A673 (cell line): Measurements from ENCODE around the gene NUP210L. TPM values are rescaled to one million over a fixed set of nuclear protein-coding genes. Genes with fewer than 3 reads are reported as not detected.
"Not testable (repeated sequence)": the region's sequence is repeated elsewhere in the genome, so short reads cannot be mapped to it uniquely, and the experiment has no call there.

Source experiments
- BruUV-seq: library from RNA; stranded (reverse); fragments of 400-500 nt; replicated peaks from 2 replicates; lab custom pipeline; 2021; lab: Mats Ljungman, UMichigan
- CTCF ChIA-PET: fragments of 300-600 bp; sonication (Branson Sonifier 250); formaldehyde crosslinking; loops from one replicate; lab custom pipeline; 2022; ENCODE audit warnings: antibody characterized with exemption; lab: Charles Lee
- POLR2A ChIA-PET: fragments of 300-600 bp; sonication (Branson Sonifier 250); formaldehyde crosslinking; loops from one replicate; lab custom pipeline; 2022; ENCODE audit warnings: antibody characterized with exemption; ENCODE audit not compliant: low non-redundant PET; lab: Charles Lee
- DNase-seq: peaks from one replicate; pipeline ENCODE4 v3.0.0-alpha.2; 2015; ENCODE audit warnings: low spot score
- H3K27ac ChIP-seq: fragments of 200-600 bp; sonication (generic); 2 replicates; pipeline ENCODE4 v1.5.1; 2016; ENCODE audit warnings: mixed run types, low read depth, mild to moderate bottlenecking, mixed read lengths, antibody characterized with exemption, low read length; ENCODE audit not compliant: poor library complexity, severe bottlenecking
- H3K27me3 ChIP-seq: fragments of 200-600 bp; sonication (generic); replicated peaks from 2 replicates; pipeline ENCODE4 v1.6.1; 2017; ENCODE audit warnings: mixed run types, low read depth, mild to moderate bottlenecking, mixed read lengths, antibody characterized with exemption, low read length; ENCODE audit not compliant: insufficient read depth, poor library complexity
- H3K36me3 ChIP-seq: fragments of 200-600 bp; sonication (generic); 2 replicates; pipeline ENCODE4 v1.6.1; 2016; ENCODE audit warnings: mixed run types, mild to moderate bottlenecking, mixed read lengths, antibody characterized with exemption, low read length; ENCODE audit not compliant: insufficient read depth, poor library complexity, severe bottlenecking
- H3K4me1 ChIP-seq: fragments of 200-600 bp; sonication (generic); 2 replicates; pipeline ENCODE4 v1.6.1; 2017; ENCODE audit warnings: mixed run types, mild to moderate bottlenecking, mixed read lengths, antibody characterized with exemption, low read length; ENCODE audit not compliant: insufficient read depth, poor library complexity, severe bottlenecking
- H3K4me3 ChIP-seq: fragments of 200-600 bp; sonication (generic); 2 replicates; pipeline ENCODE4 v1.5.1; 2016; ENCODE audit warnings: low read depth, mixed run types, mild to moderate bottlenecking, mixed read lengths, low read length; ENCODE audit not compliant: poor library complexity, severe bottlenecking
- H3K9me3 ChIP-seq: fragments of 200-600 bp; sonication (generic); 2 replicates; pipeline ENCODE4 v1.6.1; 2016; ENCODE audit warnings: mixed run types, low read depth, mild to moderate bottlenecking, mixed read lengths, antibody characterized with exemption, low read length; ENCODE audit not compliant: poor library complexity, severe bottlenecking
- EZH2 ChIP-seq: fragments of 200-600 bp; sonication (generic); IDR thresholded peaks from 2 replicates; pipeline ENCODE4 v1.6.1; 2017; ENCODE audit warnings: borderline replicate concordance, low read depth, mild to moderate bottlenecking, mixed read lengths, antibody characterized with exemption, low read length; ENCODE audit not compliant: poor library complexity, severe bottlenecking
- intact Hi-C: fragments of 100-400 bp; cut with micrococcal nuclease; formaldehyde crosslinking; loops from one replicate; pipeline ENCODE4 v1.10.0; 2022; ENCODE audit not compliant: unreplicated experiment
- total RNA-seq: library from RNA; stranded (reverse); gene quantifications from 2 replicates; pipeline ENCODE4 v1.2.3, GENCODE V29; 2021
- TF ChIP-seq, protein P1 (sequence below): fragments of 300-800, 200-600 bp; sonication (generic); conservative IDR thresholded peaks from 2 replicates; pipeline ENCODE4 v1.5.1; 2017; ENCODE audit warnings: low read depth, mild to moderate bottlenecking, antibody characterized with exemption, low read length, moderate library complexity, mixed read lengths

NUP210L gene
- total RNA-seq, 1 experiment from 2014 or later, result 0.04 TPM

DNA sequence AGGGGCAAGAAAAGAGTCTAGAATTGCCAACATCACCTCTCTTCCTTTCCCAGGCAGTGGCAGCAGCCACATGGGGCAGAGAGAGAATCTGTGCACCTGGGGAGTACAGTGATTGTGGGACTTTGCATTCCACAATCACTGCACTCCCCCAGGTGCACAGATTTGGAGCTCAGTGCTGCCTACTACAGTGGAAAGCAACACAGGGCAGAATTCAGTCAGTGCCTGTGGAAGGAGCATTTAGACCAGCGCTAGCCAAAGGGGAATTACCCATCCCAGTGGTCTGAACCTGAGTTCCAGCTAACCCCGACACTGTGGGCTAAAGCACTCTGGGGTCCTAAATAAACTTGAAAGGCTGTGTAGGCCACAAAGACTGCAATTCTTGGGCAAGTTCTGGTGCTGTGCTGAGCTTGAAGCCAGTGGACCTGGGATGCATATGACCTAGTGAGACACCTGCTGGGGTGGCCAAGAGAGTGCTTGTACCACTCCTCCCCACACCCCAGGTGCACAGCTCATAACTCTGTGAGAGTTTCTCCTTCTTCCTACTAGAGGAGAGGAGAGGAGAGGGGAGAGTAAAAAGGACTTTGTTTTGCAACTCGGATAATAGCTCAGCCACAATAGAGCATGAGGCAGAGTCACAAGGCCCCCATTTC, 50.3 kb downstream of the NUP210L start:
- Histone ChIP-seq H3K27ac (no peak overlapping the region), H3K4me1 (no peaks in the 10 kb centered on the region), H3K36me3 (no peaks in the 10 kb centered on the region), H3K9me3 (no peaks in the 10 kb centered on the region), H3K4me3 (no peak overlapping the region), H3K27me3 (no peaks in the 10 kb centered on the region)
- CTCF ChIA-PET, result no interaction called here
- intact Hi-C loops, result no loop called here
- no peak for DNase-seq
- POLR2A ChIA-PET, result no interaction called here
- TF ChIP-seq EZH2, result no peak
- TF ChIP-seq, protein P1, sequence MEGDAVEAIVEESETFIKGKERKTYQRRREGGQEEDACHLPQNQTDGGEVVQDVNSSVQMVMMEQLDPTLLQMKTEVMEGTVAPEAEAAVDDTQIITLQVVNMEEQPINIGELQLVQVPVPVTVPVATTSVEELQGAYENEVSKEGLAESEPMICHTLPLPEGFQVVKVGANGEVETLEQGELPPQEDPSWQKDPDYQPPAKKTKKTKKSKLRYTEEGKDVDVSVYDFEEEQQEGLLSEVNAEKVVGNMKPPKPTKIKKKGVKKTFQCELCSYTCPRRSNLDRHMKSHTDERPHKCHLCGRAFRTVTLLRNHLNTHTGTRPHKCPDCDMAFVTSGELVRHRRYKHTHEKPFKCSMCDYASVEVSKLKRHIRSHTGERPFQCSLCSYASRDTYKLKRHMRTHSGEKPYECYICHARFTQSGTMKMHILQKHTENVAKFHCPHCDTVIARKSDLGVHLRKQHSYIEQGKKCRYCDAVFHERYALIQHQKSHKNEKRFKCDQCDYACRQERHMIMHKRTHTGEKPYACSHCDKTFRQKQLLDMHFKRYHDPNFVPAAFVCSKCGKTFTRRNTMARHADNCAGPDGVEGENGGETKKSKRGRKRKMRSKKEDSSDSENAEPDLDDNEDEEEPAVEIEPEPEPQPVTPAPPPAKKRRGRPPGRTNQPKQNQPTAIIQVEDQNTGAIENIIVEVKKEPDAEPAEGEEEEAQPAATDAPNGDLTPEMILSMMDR, result no peak
- no TSS peak for BruUV-seq

DNA sequence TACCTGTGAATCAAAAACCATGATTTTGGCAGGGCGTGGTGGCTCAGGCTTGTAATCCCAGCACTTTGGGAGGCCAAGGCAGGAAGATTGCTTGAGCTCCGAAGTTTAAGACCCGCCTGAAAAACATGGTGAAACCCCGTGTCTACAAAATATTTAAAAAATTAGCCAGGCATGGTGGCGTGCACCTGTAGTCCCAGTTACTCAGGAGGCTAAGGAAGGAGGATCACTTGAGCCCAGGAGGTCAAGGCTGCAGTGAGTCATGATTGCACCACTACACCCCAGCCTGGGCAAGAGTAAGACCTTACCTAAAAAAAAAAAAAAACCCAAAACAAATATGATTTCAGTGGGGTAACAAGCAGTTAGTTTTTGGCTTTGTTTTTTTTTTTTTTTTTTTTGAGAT, 54.7 kb downstream of the NUP210L start:
- DNase-seq, BruUV-seq, H3K9me3 ChIP-seq, intact Hi-C loops, H3K36me3 ChIP-seq, H3K4me3 ChIP-seq, H3K27ac ChIP-seq, CTCF ChIA-PET, H3K4me1 ChIP-seq, POLR2A ChIA-PET, H3K27me3 ChIP-seq: not testable (repeated sequence)

DNA sequence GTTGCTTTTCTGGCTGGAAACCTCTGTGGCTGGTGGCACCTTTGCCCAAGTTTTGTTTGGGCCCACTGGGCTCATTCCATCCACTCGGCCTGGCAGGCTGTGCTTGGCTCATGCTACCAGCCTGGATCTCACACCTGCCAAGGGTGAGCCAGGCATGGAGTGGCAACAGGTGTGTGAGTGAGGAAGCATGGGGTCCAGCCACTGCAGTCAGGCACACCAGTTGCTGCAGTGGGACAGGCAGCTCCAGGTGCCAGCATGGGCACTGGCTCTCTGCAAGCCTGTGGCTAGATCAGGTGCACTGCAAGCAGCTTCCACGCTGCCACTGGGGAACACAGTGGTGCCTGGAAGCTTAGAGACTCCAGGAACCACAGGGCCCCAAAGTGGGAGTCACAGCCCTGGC, 57.0 kb downstream of the NUP210L start:
- H3K9me3 ChIP-seq, result no peaks in the 10 kb centered on the region
- ChIA-PET POLR2A (no interaction called here), CTCF (no interaction called here)
- no peaks in the 10 kb centered on the region for H3K27me3 ChIP-seq
- intact Hi-C loops, result no loop called here
- BruUV-seq, result no TSS peak
- H3K27ac ChIP-seq, result no peak overlapping the region
- DNase-seq, result no peak
- no peaks in the 10 kb centered on the region for H3K36me3 ChIP-seq
- H3K4me3 ChIP-seq, result no peak overlapping the region
- TF ChIP-seq, protein P1, result no peak
- TF ChIP-seq EZH2, result no peak
- no peaks in the 10 kb centered on the region for H3K4me1 ChIP-seq
